ENCODE measurements around the gene PCGF5.
"Not testable (repeated sequence)": the region's sequence is repeated elsewhere in the genome, so short reads cannot be mapped to it uniquely, and the experiment has no call there.

The PCGF5 gene

DNA sequence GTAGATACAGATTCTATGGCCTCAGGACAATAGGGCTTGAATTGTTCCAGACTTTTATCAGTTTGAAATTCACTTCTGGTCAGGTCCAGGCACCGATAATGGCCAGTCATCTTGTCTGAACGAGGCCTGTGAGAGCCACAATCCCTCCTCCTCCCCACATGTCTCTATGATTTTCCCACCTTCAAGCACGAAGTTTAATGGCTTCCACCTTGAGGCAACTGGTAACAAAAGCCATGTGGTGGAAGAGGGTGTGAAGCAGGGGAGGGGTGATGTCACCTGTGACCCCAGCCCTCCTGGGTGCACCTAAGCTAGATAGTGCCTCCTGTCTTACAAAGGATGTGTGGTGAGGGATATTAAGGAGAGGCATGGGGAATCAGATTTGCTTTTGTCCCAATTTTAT lies 89.2 kb downstream of the PCGF5 start:
- WGBS = 94% methylated on average over 3 of the region's 3 CpGs
- Histone ChIP-seq H3K36me3 (ENCODE audit: insufficient read depth, low read length) (no peaks in the 10 kb centered on the region), H3K4me3 (ENCODE audit: low read length) (no peak overlapping the region), H3K9me3 (ENCODE audit: insufficient read depth, low read depth, low read length) (no peaks in the 10 kb centered on the region), H3K4me1 (ENCODE audit: insufficient read depth, low read length) (no peaks in the 10 kb centered on the region; the same call in 1 of the 2 replicates), H3K27ac (ENCODE audit: low read depth, low read length) (no peak overlapping the region), H3K27me3 (ENCODE audit: insufficient read depth, low read length) (no peaks in the 10 kb centered on the region), H3K9ac (ENCODE audit: low read depth, low read length) (no peak overlapping the region)

DNA sequence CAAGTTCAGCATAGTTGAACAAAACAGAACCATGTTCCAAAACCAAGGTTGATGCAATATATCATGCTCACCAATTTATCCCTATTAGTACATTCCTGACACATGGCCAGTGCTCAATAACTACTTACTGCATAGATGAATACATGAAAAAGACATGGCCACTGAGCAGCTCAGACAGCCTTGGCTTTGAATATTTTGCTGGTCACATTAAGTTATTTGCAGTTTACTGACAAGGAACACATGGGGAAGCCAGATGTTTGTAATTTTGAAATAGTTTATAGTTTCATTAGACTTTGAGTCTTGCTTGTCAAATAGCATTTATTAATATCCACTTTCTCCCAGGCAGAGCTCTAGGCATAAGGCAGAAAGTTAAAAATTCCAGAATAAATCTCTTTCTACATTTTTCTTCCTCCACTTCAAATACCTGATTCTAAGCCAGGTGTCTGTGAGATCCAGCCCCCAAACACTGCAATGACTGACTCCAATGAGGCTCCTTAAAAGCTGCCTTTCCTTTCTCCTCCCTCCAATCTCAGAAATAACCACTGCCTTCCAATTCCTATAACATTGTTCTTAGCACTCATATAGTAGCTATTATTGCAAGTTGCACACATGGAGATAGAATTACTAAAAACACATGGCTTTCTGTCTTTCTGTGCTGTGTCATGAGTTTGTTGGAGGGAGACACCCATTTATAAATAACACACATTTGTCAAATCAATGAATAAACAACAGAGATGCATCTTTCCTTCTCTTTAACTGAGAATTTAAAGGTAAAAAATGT lies 91.3 kb downstream of the PCGF5 start:
- Histone ChIP-seq H3K9ac (ENCODE audit: low read depth, low read length) (no peak overlapping the region), H3K4me3 (ENCODE audit: low read length) (no peak overlapping the region), H3K9me3 (ENCODE audit: insufficient read depth, low read depth, low read length) (no peaks in the 10 kb centered on the region), H3K4me1 (ENCODE audit: insufficient read depth, low read length) (no peaks in the 10 kb centered on the region; the same call in 1 of the 2 replicates), H3K36me3 (ENCODE audit: insufficient read depth, low read length) (no peaks in the 10 kb centered on the region), H3K27ac (ENCODE audit: low read depth, low read length) (no peak overlapping the region), H3K27me3 (ENCODE audit: insufficient read depth, low read length) (no peaks in the 10 kb centered on the region)

DNA sequence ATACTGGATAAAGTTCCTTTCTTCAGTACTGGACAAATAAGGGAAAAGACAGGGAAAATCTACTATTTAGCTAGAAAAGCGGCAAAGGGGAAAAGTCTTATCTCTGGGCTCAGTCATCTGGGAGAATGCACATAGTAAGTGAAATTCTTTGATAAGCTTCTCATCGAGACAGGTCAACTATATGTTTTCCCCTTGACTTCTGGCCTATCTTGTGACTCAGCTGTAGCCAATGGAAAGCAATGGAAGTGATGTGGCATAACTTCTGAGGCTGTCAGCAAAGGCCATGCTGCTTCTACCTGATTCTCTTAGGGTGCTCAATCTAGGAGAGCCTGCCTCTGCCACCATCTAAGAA lies 91.9 kb downstream of the PCGF5 start:
- Histone ChIP-seq H3K9me3 (ENCODE audit: insufficient read depth, low read depth, low read length) (no peaks in the 10 kb centered on the region), H3K27ac (ENCODE audit: low read depth, low read length) (no peak overlapping the region), H3K4me1 (ENCODE audit: insufficient read depth, low read length) (no peaks in the 10 kb centered on the region; the same call in 1 of the 2 replicates), H3K4me3 (ENCODE audit: low read length) (no peak overlapping the region), H3K36me3 (ENCODE audit: insufficient read depth, low read length) (no peaks in the 10 kb centered on the region), H3K9ac (ENCODE audit: low read depth, low read length) (no peak overlapping the region), H3K27me3 (ENCODE audit: insufficient read depth, low read length) (no peaks in the 10 kb centered on the region)
- WGBS = 92% methylated on average over 2 of the region's 2 CpGs

DNA sequence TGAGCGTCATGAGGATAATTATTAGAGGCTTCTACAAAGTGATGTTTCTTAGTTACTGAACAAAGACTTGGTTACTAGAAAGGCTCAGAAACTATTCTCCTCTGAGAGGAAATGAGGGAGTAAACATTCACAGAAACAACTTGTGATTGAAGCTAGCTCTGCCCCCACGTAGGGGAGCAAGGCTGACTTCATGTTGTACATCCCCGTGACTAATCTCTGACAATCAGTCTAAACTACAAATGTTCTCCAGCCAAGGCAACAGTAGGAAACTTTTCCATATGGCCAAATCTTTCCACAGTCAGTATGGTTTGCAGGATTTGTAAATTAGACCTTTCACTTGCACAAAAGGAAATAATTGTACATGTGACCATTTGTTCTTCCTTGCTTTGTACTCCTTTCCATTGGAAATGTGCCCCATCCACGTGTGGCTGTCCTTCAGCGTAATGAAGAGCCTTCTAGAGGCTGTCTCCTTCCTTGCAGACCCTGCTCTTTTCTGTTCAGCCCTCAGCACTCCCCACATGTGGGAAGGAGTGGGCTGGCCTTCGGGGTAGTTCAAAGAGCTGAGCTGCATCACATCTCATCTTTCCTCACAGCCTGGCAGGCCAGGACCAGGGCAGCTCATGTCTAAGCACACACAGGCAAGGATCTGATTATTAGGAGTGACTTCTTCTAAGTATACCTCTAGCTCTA lies 93.5 kb downstream of the PCGF5 start:
- H3K4me3 ChIP-seq (ENCODE audit: low read length) = no peak overlapping the region
- H3K9ac ChIP-seq (ENCODE audit: low read depth, low read length) = no peak overlapping the region
- no peaks in the 10 kb centered on the region for H3K9me3 ChIP-seq (ENCODE audit: insufficient read depth, low read depth, low read length)
- H3K4me1 ChIP-seq (ENCODE audit: insufficient read depth, low read length) = no peaks in the 10 kb centered on the region; the same call in 1 of the 2 replicates
- H3K27ac ChIP-seq (ENCODE audit: low read depth, low read length) = no peak overlapping the region
- 82% methylated on average over 6 of the region's 6 CpGs for WGBS
- H3K36me3 ChIP-seq (ENCODE audit: insufficient read depth, low read length) = no peaks in the 10 kb centered on the region
- no peaks in the 10 kb centered on the region for H3K27me3 ChIP-seq (ENCODE audit: insufficient read depth, low read length)

DNA sequence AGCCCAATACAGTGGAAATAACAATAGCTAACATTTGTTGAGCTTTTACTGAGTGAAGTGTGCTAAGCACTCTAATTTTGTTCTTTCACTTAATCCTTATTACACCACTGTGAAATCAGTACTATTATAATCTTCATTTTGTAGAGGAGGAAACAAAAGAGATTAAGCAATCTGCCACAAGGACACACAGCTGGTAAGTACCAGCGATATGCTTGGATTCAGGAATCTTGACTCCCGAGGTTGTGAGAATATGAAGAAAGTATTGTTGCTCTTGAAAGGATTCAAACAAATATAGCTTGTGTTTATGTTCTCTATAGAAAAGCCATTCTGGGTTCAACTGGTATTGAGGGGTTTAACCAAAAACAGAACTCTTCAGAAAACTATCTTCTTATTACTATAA lies 96.0 kb downstream of the PCGF5 start:
- H3K4me1 ChIP-seq (ENCODE audit: insufficient read depth, low read length) = no peaks in the 10 kb centered on the region; the same call in 1 of the 2 replicates
- no peaks in the 10 kb centered on the region for H3K27me3 ChIP-seq (ENCODE audit: insufficient read depth, low read length)
- no peak overlapping the region for H3K27ac ChIP-seq (ENCODE audit: low read depth, low read length)
- H3K9me3 ChIP-seq (ENCODE audit: insufficient read depth, low read depth, low read length) = no peaks in the 10 kb centered on the region
- no peaks in the 10 kb centered on the region for H3K36me3 ChIP-seq (ENCODE audit: insufficient read depth, low read length)
- H3K4me3 ChIP-seq (ENCODE audit: low read length) = no peak overlapping the region
- WGBS = 93% methylated on average over 2 of the region's 2 CpGs
- H3K9ac ChIP-seq (ENCODE audit: low read depth, low read length) = no peak overlapping the region

DNA sequence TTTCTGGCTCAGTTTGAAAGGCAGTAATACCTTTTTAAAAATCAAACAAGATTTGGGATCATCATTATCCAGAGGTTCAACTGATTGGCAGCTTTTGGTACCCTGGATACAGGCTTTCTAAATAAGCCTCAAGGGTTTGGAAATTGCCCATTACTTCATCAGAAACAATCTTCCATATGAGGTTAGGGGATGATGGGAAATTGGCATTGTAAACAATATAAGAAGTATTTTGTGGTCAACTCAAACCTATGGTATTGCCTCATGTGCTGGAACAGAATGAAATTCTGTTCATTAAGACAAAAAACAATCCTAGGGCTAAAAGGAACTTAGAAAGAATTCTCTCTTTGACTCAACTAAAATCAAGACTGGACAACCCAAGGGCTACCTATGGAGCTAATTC lies 97.1 kb downstream of the PCGF5 start:
- no peaks in the 10 kb centered on the region for H3K36me3 ChIP-seq (ENCODE audit: insufficient read depth, low read length)
- no peak overlapping the region for H3K4me3 ChIP-seq (ENCODE audit: low read length)
- H3K27ac ChIP-seq (ENCODE audit: low read depth, low read length) = no peak overlapping the region
- no peaks in the 10 kb centered on the region for H3K27me3 ChIP-seq (ENCODE audit: insufficient read depth, low read length)
- H3K9me3 ChIP-seq (ENCODE audit: insufficient read depth, low read depth, low read length) = no peaks in the 10 kb centered on the region
- no peak overlapping the region for H3K9ac ChIP-seq (ENCODE audit: low read depth, low read length)
- no peaks in the 10 kb centered on the region; the same call in 1 of the 2 replicates for H3K4me1 ChIP-seq (ENCODE audit: insufficient read depth, low read length)

DNA sequence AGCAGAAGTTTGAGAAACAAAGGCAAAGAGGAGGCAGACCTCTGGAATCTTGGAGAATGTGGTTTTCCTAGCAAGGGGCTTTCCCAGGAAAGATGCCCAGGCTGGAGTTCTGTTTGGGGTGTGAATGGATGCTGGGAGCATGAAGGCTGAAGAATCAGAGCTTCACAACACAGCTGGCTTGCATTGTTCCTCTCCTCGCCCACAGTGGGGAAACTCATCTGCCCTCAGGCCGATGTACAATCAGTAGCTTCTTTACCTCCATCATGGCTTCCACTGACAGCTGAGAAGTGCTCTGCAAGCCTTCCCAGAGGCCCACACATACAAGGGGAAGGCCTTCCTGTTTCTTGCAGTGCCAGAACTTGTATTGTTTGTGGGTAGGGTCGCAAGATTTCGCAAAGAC lies 98.9 kb downstream of the PCGF5 start:
- no peak overlapping the region for H3K9ac ChIP-seq (ENCODE audit: low read depth, low read length)
- H3K27ac ChIP-seq (ENCODE audit: low read depth, low read length) = no peak overlapping the region
- WGBS = 75% methylated on average over 2 of the region's 4 CpGs
- H3K4me1 ChIP-seq (ENCODE audit: insufficient read depth, low read length) = no peaks in the 10 kb centered on the region
- H3K36me3 ChIP-seq (ENCODE audit: insufficient read depth, low read length) = no peaks in the 10 kb centered on the region
- H3K4me3 ChIP-seq (ENCODE audit: low read length) = no peak overlapping the region
- H3K9me3 ChIP-seq (ENCODE audit: insufficient read depth, low read depth, low read length) = no peaks in the 10 kb centered on the region
- H3K27me3 ChIP-seq (ENCODE audit: insufficient read depth, low read length) = no peaks in the 10 kb centered on the region

DNA sequence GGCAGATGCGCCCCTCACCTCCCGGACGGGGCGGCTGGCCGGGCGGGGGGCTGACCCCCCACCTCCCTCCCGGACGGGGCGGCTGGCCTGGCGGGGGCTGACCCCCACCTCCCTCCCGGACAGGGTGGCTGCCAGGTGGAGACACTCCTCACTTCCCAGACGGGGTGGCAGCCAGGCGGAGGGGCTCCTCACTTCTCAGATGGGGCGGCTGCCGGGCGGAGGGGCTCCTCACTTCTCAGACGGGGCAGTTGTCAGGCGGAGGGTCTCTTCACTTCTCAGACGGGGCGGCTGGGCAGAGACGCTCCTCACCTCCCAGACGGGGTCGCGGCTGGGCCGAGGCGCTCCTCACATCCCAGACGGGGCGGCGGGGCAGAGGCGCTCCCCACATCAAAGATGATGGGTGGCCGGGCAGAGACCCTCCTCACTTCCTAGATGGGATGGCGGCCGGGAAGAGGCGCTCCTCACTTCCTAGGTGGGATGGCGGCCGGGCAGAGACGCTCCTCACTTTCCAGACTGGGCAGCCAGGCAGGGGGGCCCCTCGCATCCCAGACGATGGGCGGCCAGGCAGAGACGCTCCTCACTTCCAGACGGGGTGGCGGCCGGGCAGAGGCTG lies 102.9 kb downstream of the PCGF5 start:
- H3K27me3 ChIP-seq (ENCODE audit: insufficient read depth, low read length); H3K27ac ChIP-seq (ENCODE audit: low read depth, low read length); H3K9me3 ChIP-seq (ENCODE audit: insufficient read depth, low read depth, low read length); H3K4me1 ChIP-seq (ENCODE audit: insufficient read depth, low read length); H3K9ac ChIP-seq (ENCODE audit: low read depth, low read length); H3K36me3 ChIP-seq (ENCODE audit: insufficient read depth, low read length); H3K4me3 ChIP-seq (ENCODE audit: low read length): not testable (repeated sequence)
- 98% methylated on average over 44 of the region's 44 CpGs for WGBS

DNA sequence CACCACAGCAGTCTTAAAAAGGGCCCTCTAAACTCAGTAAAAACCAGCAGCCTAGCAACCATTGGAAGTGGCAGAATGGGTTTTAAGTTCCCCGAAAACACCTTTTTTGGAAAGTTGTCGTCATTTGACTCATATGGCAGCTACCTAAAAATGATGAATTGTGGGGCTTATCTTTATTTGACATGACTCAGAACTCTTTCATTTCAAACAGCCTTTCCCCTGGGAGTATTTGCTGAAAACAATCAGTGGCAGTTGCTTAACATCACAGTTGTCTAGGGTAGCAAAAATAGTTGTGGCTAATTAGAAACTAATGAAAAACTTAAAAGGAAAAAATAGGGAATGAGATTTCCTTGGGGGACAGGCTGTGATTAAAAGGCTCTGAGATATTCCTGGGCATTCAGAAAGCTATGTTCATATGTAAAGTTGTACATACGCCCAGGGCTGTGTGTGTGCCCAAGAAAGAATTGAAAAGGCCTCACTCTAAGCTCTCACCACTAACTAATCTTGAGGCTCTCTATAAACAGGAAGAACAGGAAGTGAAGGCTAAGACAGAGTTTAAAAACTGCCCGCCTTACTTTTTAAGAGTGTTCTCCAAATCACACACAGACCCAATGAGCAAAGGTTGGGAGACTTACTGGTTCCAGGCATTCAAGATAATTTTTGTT lies 108.0 kb downstream of the PCGF5 start:
- peaks cover 21% of the 10 kb centered on the region; the same call in 1 of the 2 replicates for H3K9me3 ChIP-seq (ENCODE audit: insufficient read depth, low read depth, low read length)
- H3K9ac ChIP-seq (ENCODE audit: low read depth, low read length) = no peak overlapping the region
- H3K4me1 ChIP-seq (ENCODE audit: insufficient read depth, low read length) = no peaks in the 10 kb centered on the region
- no peak overlapping the region for H3K4me3 ChIP-seq (ENCODE audit: low read length)
- H3K27me3 ChIP-seq (ENCODE audit: insufficient read depth, low read length) = no peaks in the 10 kb centered on the region
- no peak overlapping the region for H3K27ac ChIP-seq (ENCODE audit: low read depth, low read length)
- no peaks in the 10 kb centered on the region for H3K36me3 ChIP-seq (ENCODE audit: insufficient read depth, low read length)
- over 99% methylated on average over 4 of the region's 4 CpGs for WGBS
